ENCODE measurements around the gene ASB13.

Gene ASB13

GRCh38 chr10:5608608-5609220 lies 57.7 kb downstream of the ASB13 start:
- Histone ChIP-seq H3K4me3 (ENCODE audit: low read length) (no peak overlapping the region), H3K4me2 (ENCODE audit: low read length) (no peak overlapping the region), H3K9me3 (replicated peaks; ENCODE audit: low read length) (no peaks in the 10 kb centered on the region), H3K36me3 (ENCODE audit: insufficient read depth, low read length) (no peaks in the 10 kb centered on the region), H3K9ac (ENCODE audit: low read depth, low read length) (no peak overlapping the region), H3K27me3 (ENCODE audit: control insufficient read depth, insufficient read depth, low read length) (peaks cover 14% of the 10 kb centered on the region), H3K4me1 (ENCODE audit: control insufficient read depth, insufficient read depth, low read length) (peaks cover 22% of the 10 kb centered on the region)

DNA sequence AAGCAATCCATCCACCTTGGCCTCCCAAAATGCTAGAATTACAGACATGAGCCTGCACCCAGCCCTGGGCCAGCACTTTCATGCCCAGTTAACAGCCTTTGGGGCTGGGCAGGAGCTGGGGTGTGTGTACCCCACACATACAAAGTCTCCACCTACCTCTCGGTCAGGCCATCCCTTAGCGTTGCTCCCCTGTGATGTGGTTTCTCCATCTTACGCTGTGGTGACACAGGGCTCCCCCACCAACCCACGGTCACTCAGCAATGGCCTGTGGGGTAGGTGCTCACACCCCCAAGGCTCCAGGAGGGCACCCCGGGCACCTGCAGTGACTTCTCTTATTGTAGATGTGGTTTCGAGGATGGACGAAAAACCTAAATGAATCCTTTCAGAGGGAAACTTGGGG lies 58.8 kb downstream of the ASB13 start:
- H3K4me3 ChIP-seq (ENCODE audit: low read length), result no peak overlapping the region
- H3K4me1 ChIP-seq (ENCODE audit: control insufficient read depth, insufficient read depth, low read length), result peaks cover 22% of the 10 kb centered on the region
- H3K9ac ChIP-seq (ENCODE audit: low read depth, low read length), result no peak overlapping the region
- no peak overlapping the region for H3K4me2 ChIP-seq (ENCODE audit: low read length)
- no peaks in the 10 kb centered on the region for H3K36me3 ChIP-seq (ENCODE audit: insufficient read depth, low read length)
- no peaks in the 10 kb centered on the region for H3K9me3 ChIP-seq (replicated peaks; ENCODE audit: low read length)
- peaks cover 14% of the 10 kb centered on the region for H3K27me3 ChIP-seq (ENCODE audit: control insufficient read depth, insufficient read depth, low read length)

DNA sequence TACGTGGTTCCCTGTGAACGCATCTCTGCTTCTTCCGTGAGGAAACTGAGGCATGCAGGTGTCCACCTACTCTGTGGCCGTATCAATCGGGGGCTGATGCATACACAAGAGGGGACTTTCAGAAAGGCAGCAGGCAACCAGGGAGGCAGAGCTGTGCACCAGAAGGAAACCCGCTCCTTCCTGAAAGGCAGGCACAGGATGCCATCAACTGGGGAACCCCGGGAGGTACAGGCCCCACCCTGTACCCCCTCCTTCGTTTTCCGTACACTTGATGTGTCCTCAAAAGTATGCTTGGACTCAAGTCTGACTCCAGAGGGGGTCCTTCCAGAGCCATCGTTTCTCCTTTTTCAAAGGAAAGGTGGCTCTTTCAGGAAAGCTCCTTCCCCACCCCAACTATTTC lies 59.5 kb downstream of the ASB13 start:
- H3K4me1 ChIP-seq (ENCODE audit: control insufficient read depth, insufficient read depth, low read length), result peaks cover 16% of the 10 kb centered on the region
- no peaks in the 10 kb centered on the region for H3K36me3 ChIP-seq (ENCODE audit: insufficient read depth, low read length)
- H3K4me3 ChIP-seq (ENCODE audit: low read length), result no peak overlapping the region
- H3K27me3 ChIP-seq (ENCODE audit: control insufficient read depth, insufficient read depth, low read length), result peaks cover 14% of the 10 kb centered on the region
- H3K9ac ChIP-seq (ENCODE audit: low read depth, low read length), result no peak overlapping the region
- no peaks in the 10 kb centered on the region for H3K9me3 ChIP-seq (replicated peaks; ENCODE audit: low read length)
- no peak overlapping the region for H3K4me2 ChIP-seq (ENCODE audit: low read length)

DNA sequence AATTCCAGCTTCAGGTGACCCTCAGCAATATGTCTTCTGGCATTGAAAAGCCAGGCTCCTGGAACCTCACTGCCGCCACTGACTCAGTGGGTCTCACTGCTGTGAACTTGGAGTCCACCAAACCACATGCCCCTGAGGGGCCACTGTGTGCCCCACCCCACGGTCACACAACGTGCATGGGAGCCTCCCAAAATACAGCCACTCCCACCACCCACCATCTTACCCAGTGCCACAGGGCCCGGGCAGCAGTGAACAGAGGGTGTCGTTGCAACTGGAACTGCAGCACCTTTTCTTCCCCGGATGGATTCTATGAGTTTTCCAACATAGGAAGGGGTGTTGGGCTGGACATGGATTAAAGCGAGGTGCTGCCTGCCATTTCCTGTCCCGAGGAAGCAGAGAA lies 60.1 kb downstream of the ASB13 start:
- Histone ChIP-seq H3K4me1 (ENCODE audit: control insufficient read depth, insufficient read depth, low read length) (peaks cover 11% of the 10 kb centered on the region), H3K9me3 (replicated peaks; ENCODE audit: low read length) (no peaks in the 10 kb centered on the region), H3K27me3 (ENCODE audit: control insufficient read depth, insufficient read depth, low read length) (peaks cover 14% of the 10 kb centered on the region), H3K4me3 (ENCODE audit: low read length) (no peak overlapping the region), H3K9ac (ENCODE audit: low read depth, low read length) (no peak overlapping the region), H3K4me2 (ENCODE audit: low read length) (no peak overlapping the region), H3K36me3 (ENCODE audit: insufficient read depth, low read length) (no peaks in the 10 kb centered on the region)

DNA sequence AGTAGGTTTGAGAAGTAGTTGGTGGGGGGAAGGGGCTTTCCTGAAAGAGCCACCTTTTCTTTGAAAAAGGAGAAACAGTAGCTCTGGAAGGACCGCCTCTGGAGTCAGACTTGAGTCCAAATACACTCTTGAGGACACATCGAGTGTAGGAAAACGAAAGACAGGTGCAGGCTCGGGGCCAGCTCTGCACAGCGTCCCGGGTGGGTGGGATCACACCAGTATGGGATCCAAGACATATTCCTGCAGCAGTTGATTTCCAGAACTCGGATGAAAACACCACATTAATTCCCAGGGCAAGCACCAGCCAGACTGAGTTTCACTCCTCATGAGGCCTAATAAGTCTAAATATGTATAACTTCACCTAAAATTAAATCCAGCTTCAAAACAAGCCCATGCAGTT lies 61.4 kb downstream of the ASB13 start:
- Histone ChIP-seq H3K27me3 (ENCODE audit: control insufficient read depth, insufficient read depth, low read length) (peaks cover 14% of the 10 kb centered on the region), H3K4me2 (ENCODE audit: low read length) (no peak overlapping the region), H3K4me3 (ENCODE audit: low read length) (no peak overlapping the region), H3K4me1 (ENCODE audit: control insufficient read depth, insufficient read depth, low read length) (peaks cover 2% of the 10 kb centered on the region), H3K9ac (ENCODE audit: low read depth, low read length) (no peak overlapping the region), H3K36me3 (ENCODE audit: insufficient read depth, low read length) (no peaks in the 10 kb centered on the region), H3K9me3 (replicated peaks; ENCODE audit: low read length) (no peaks in the 10 kb centered on the region)

GRCh38 chr10:5604236-5604925 lies 62.0 kb downstream of the ASB13 start:
- Histone ChIP-seq H3K4me1 (ENCODE audit: control insufficient read depth, insufficient read depth, low read length) (no peaks in the 10 kb centered on the region), H3K4me3 (ENCODE audit: low read length) (no peak overlapping the region)

GRCh38 chr10:5603848-5604170 lies 62.6 kb downstream of the ASB13 start:
- Histone ChIP-seq H3K9me3 (replicated peaks; ENCODE audit: low read length) (no peaks in the 10 kb centered on the region), H3K27me3 (ENCODE audit: control insufficient read depth, insufficient read depth, low read length) (peaks cover 12% of the 10 kb centered on the region), H3K4me2 (ENCODE audit: low read length) (no peak overlapping the region), H3K9ac (ENCODE audit: low read depth, low read length) (no peak overlapping the region), H3K4me3 (ENCODE audit: low read length) (no peak overlapping the region), H3K4me1 (ENCODE audit: control insufficient read depth, insufficient read depth, low read length) (no peaks in the 10 kb centered on the region), H3K36me3 (ENCODE audit: insufficient read depth, low read length) (no peaks in the 10 kb centered on the region)

More at GRCh38 chr10:5604236-5604925, 62.0 kb downstream of the ASB13 start:
- Histone ChIP-seq H3K36me3 (ENCODE audit: insufficient read depth, low read length) (no peaks in the 10 kb centered on the region), H3K9me3 (replicated peaks; ENCODE audit: low read length) (no peaks in the 10 kb centered on the region), H3K4me2 (ENCODE audit: low read length) (no peak overlapping the region), H3K27me3 (ENCODE audit: control insufficient read depth, insufficient read depth, low read length) (peaks cover 14% of the 10 kb centered on the region), H3K9ac (ENCODE audit: low read depth, low read length) (no peak overlapping the region)

DNA sequence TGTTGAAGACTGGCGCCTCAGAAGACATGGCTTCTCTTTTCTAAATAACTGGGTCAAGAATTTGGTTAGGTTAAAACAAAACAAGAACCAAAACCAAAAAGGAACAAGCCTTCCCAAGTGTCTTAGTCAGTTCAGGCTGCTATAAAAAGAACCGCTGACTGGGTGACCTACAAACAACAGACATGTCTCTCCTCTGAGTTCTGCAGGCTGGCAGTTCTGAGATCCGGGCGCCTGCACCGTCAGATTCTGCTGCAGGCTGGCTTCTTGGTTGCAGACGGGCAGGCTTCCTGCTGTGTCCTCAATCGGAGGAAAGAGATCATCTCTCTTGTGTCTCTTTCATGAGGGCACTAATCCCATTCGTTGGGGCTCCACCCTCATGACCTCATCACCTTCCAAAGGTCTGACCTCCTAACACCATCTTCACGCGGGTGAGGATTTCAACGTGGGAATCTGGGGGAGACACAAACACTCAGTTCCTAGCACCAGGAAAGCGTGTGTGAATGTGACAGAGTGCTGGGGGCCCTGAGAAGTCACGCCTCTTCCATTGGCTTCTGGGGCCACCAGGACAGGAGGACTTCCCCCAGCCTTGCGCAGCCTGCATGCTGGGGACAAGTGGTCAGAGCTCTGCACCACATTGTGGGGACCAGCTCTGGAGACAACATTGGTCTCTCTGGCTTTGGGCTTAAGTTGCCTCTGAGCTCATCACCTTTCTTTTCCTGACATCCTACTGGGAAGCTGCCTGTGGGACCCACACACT lies 63.1 kb downstream of the ASB13 start:
- Histone ChIP-seq H3K4me3 (ENCODE audit: low read length) (no peak overlapping the region), H3K4me2 (ENCODE audit: low read length) (no peak overlapping the region), H3K9me3 (replicated peaks; ENCODE audit: low read length) (no peaks in the 10 kb centered on the region)

GRCh38 chr10:5601826-5602495 lies 64.4 kb downstream of the ASB13 start:
- no peaks in the 10 kb centered on the region for H3K9me3 ChIP-seq (replicated peaks; ENCODE audit: low read length)
- peaks cover 2% of the 10 kb centered on the region for H3K27me3 ChIP-seq (ENCODE audit: control insufficient read depth, insufficient read depth, low read length)
- no peak overlapping the region for H3K4me3 ChIP-seq (ENCODE audit: low read length)
- H3K4me1 ChIP-seq (ENCODE audit: control insufficient read depth, insufficient read depth, low read length), result peaks cover 4% of the 10 kb centered on the region
- H3K36me3 ChIP-seq (ENCODE audit: insufficient read depth, low read length), result no peaks in the 10 kb centered on the region
- H3K4me2 ChIP-seq (ENCODE audit: low read length), result no peak overlapping the region
- H3K9ac ChIP-seq (ENCODE audit: low read depth, low read length), result no peak overlapping the region

More for the DNA sequence above, 63.1 kb downstream of the ASB13 start:
- no peak overlapping the region for H3K9ac ChIP-seq (ENCODE audit: low read depth, low read length)
- H3K4me1 ChIP-seq (ENCODE audit: control insufficient read depth, insufficient read depth, low read length), result no peaks in the 10 kb centered on the region
- H3K27me3 ChIP-seq (ENCODE audit: control insufficient read depth, insufficient read depth, low read length), result peaks cover 7% of the 10 kb centered on the region
- H3K36me3 ChIP-seq (ENCODE audit: insufficient read depth, low read length), result no peaks in the 10 kb centered on the region

DNA sequence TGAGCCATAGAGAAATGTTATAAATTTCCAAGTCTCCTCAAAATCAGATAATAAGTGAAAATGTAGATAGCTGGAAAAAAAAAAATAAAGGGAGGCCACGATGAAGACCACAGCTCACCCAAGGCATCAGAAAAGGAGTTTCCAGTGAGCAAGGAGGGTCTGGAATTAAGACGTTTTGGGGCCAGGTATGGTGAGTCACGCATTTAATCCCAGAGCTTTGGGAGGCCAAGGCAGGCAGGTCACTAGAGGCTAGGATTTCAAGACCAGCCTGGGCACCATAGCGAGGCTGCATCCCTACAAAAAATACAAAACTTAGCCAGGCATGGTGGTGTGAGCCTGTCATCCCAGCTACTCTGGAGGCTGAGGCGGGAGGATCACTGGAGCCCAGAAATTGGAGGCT lies 65.5 kb downstream of the ASB13 start:
- no peaks in the 10 kb centered on the region for H3K9me3 ChIP-seq (replicated peaks; ENCODE audit: low read length)
- H3K27me3 ChIP-seq (ENCODE audit: control insufficient read depth, insufficient read depth, low read length), result peaks cover 2% of the 10 kb centered on the region
- peaks cover 15% of the 10 kb centered on the region for H3K4me1 ChIP-seq (ENCODE audit: control insufficient read depth, insufficient read depth, low read length)

More for the DNA sequence above, 65.5 kb downstream of the ASB13 start:
- H3K9ac ChIP-seq (ENCODE audit: low read depth, low read length), result no peak overlapping the region
- no peaks in the 10 kb centered on the region for H3K36me3 ChIP-seq (ENCODE audit: insufficient read depth, low read length)
- no peak overlapping the region for H3K4me2 ChIP-seq (ENCODE audit: low read length)
- no peak overlapping the region for H3K4me3 ChIP-seq (ENCODE audit: low read length)
